Measurements from ENCODE around the gene MSH5.

The MSH5 gene

GRCh38 chr6:31775633-31776484 lies 36.1 kb downstream of the MSH5 start:
- H4K20me1 ChIP-seq (ENCODE audit: insufficient read depth, low read length), result no peaks in the 10 kb centered on the region
- H3K36me3 ChIP-seq (ENCODE audit: insufficient read depth, low read length), result peaks cover 34% of the 10 kb centered on the region
- H3K27me3 ChIP-seq (ENCODE audit: insufficient read depth, low read length), result no peaks in the 10 kb centered on the region
- peaks cover 9% of the 10 kb centered on the region for H3K4me1 ChIP-seq (ENCODE audit: insufficient read depth, low read length, severe bottlenecking)
- no peaks in the 10 kb centered on the region for H3K9me2 ChIP-seq (ENCODE audit: low read depth, low read length)
- no peak overlapping the region for H3K9ac ChIP-seq (ENCODE audit: low read length)
- H3K27ac ChIP-seq (ENCODE audit: low read depth, low read length, poor library complexity, severe bottlenecking), result no peak overlapping the region
- no peaks in the 10 kb centered on the region for H3K9me3 ChIP-seq (ENCODE audit: low read length)
- TF ChIP-seq EZH2 (IDR thresholded peaks at IDR 0.05; ENCODE audit: borderline replicate concordance, low read length) (no peak), CTCF (IDR thresholded peaks at IDR 0.05; ENCODE audit: low read length) (no peak)
- H3K4me2 ChIP-seq (ENCODE audit: low read length), result no peak overlapping the region
- no peaks in the 10 kb centered on the region for H3F3A ChIP-seq (ENCODE audit: insufficient read depth, low read length)
- H3K79me2 ChIP-seq (ENCODE audit: insufficient read depth, low read length), result no peaks in the 10 kb centered on the region
- H3K4me3 ChIP-seq (ENCODE audit: low read depth, low read length, poor library complexity, severe bottlenecking), result no peak overlapping the region
- H2AFZ ChIP-seq (ENCODE audit: low read length), result no peak overlapping the region

- Histone ChIP-seq H3K27ac (ENCODE audit: low read depth, low read length, poor library complexity, severe bottlenecking) (no peak overlapping the region), H3K79me2 (ENCODE audit: insufficient read depth, low read length) (no peaks in the 10 kb centered on the region), H3K36me3 (ENCODE audit: insufficient read depth, low read length) (peaks cover 40% of the 10 kb centered on the region), H3K9me2 (ENCODE audit: low read depth, low read length) (no peaks in the 10 kb centered on the region), H3K9ac (ENCODE audit: low read length) (no peak overlapping the region), H2AFZ (ENCODE audit: low read length) (no peak overlapping the region), H3K4me2 (ENCODE audit: low read length) (peak overlapping the region; percentile 1; the same call in 1 of the 2 replicates), H3K4me3 (ENCODE audit: low read depth, low read length, poor library complexity, severe bottlenecking) (no peak overlapping the region), H3K9me3 (ENCODE audit: low read length) (no peaks in the 10 kb centered on the region), H3K4me1 (ENCODE audit: insufficient read depth, low read length, severe bottlenecking) (peaks cover 9% of the 10 kb centered on the region), H3K27me3 (ENCODE audit: insufficient read depth, low read length) (no peaks in the 10 kb centered on the region), H3F3A (ENCODE audit: insufficient read depth, low read length) (no peaks in the 10 kb centered on the region), H4K20me1 (ENCODE audit: insufficient read depth, low read length) (no peaks in the 10 kb centered on the region)
- no peak for TF ChIP-seq EZH2 (IDR thresholded peaks at IDR 0.05; ENCODE audit: borderline replicate concordance, low read length)
- no peak for TF ChIP-seq CTCF (IDR thresholded peaks at IDR 0.05; ENCODE audit: low read length)
Observed at GRCh38 chr6:31776485-31776988, 36.7 kb downstream of the MSH5 start.

GRCh38 chr6:31776989-31777666 lies 37.3 kb downstream of the MSH5 start, which contains the start of gene VWA7:
Gene VWA7, minus strand, starts transcription at chr6:31777328. Its CDS starts 549 bp downstream, at chr6:31776779.
- TF ChIP-seq CTCF (IDR thresholded peaks at IDR 0.05; ENCODE audit: low read length) (no peak), EZH2 (IDR thresholded peaks at IDR 0.05; ENCODE audit: borderline replicate concordance, low read length) (no peak)
- Histone ChIP-seq H3K36me3 (ENCODE audit: insufficient read depth, low read length) (peaks cover 46% of the 10 kb centered on the region), H3K4me2 (ENCODE audit: low read length) (peak within 1 kb of the TSS; percentile 1; the same call in 1 of the 2 replicates), H3K4me3 (ENCODE audit: low read depth, low read length, poor library complexity, severe bottlenecking) (no peak within 1 kb of the TSS), H4K20me1 (ENCODE audit: insufficient read depth, low read length) (no peaks in the 10 kb centered on the region), H2AFZ (ENCODE audit: low read length) (no peak within 1 kb of the TSS), H3K4me1 (ENCODE audit: insufficient read depth, low read length, severe bottlenecking) (peaks cover 9% of the 10 kb centered on the region), H3K27ac (ENCODE audit: low read depth, low read length, poor library complexity, severe bottlenecking) (no peak within 1 kb of the TSS), H3K79me2 (ENCODE audit: insufficient read depth, low read length) (no peaks in the 10 kb centered on the region), H3K9me2 (ENCODE audit: low read depth, low read length) (no peaks in the 10 kb centered on the region), H3K27me3 (ENCODE audit: insufficient read depth, low read length) (no peaks in the 10 kb centered on the region), H3F3A (ENCODE audit: insufficient read depth, low read length) (no peaks in the 10 kb centered on the region), H3K9me3 (ENCODE audit: low read length) (no peaks in the 10 kb centered on the region), H3K9ac (ENCODE audit: low read length) (no peak within 1 kb of the TSS)

Measured in OCI-LY1 (cell line).